Panc1 (cell line): ENCODE data around the gene TFEC. TPM values are rescaled to one million over a fixed set of nuclear protein-coding genes. Genes with fewer than 3 reads are reported as not detected.

Source experiments
- ATAC-seq: fragments of 200-7000 bp; cut with Tn5 transposase; 2 replicates; pipeline ENCODE4 v1.9.1; 2020; ENCODE audit warnings: mild to moderate bottlenecking, moderate library complexity
- BruUV-seq: library from RNA; stranded (reverse); fragments of 400-500 nt; replicated peaks from 2 replicates; lab custom pipeline; 2021; lab: Mats Ljungman, UMichigan
- CTCF ChIA-PET: fragments of 300-600 bp; sonication (Branson Sonifier 250); formaldehyde crosslinking; loops from one replicate; lab custom pipeline; 2022; ENCODE audit warnings: antibody characterized with exemption; lab: Charles Lee
- POLR2A ChIA-PET: fragments of 300-600 bp; sonication (Branson Sonifier 250); formaldehyde crosslinking; loops from one replicate; lab custom pipeline; 2022; ENCODE audit warnings: antibody characterized with exemption; lab: Charles Lee
- DNase-seq: peaks from one replicate; pipeline ENCODE4 v3.0.0-alpha.2; 2010; ENCODE audit warnings: low read depth, low spot score
- H3K27ac ChIP-seq: 2 replicates; pipeline ENCODE4 v1.5.1; 2011; ENCODE audit warnings: mild to moderate bottlenecking, low read length, inconsistent platforms
- H3K27me3 ChIP-seq: fragments of 200-500 bp; sonication (Bioruptor generic); 2 replicates; pipeline ENCODE4 v1.6.0; 2014; ENCODE audit warnings: low read length, inconsistent platforms; ENCODE audit not compliant: control insufficient read depth, insufficient read depth
- H3K36me3 ChIP-seq: fragments of 200-500 bp; sonication (Bioruptor generic); 2 replicates; pipeline ENCODE4 v1.5.1; 2014; ENCODE audit warnings: inconsistent platforms, mild to moderate bottlenecking, low read length, moderate library complexity; ENCODE audit not compliant: control insufficient read depth, insufficient read depth
- H3K4me1 ChIP-seq: 2 replicates; pipeline ENCODE4 v1.5.1; 2011; ENCODE audit warnings: inconsistent platforms, mild to moderate bottlenecking, low read length, moderate library complexity; ENCODE audit not compliant: control insufficient read depth, insufficient read depth
- H3K4me3 ChIP-seq, 2 experiments: 2 replicates each; pipeline ENCODE4 v1.5.1; 2011 to 2012; ENCODE audit warnings: low read depth in 2 of 2, low read length in 2 of 2, mild to moderate bottlenecking in 2 of 2, inconsistent platforms in 1 of 2, moderate library complexity in 1 of 2
- H3K9me3 ChIP-seq: fragments of 200-500 bp; sonication (Bioruptor generic); 2 replicates; pipeline ENCODE4 v1.5.1; 2014; ENCODE audit warnings: low read depth, mild to moderate bottlenecking, inconsistent platforms, low read length, moderate library complexity; ENCODE audit not compliant: control insufficient read depth, insufficient read depth
- POLR2AphosphoS5 ChIP-seq: IDR thresholded peaks from 2 replicates; pipeline ENCODE4 v1.6.1; 2012; ENCODE audit warnings: mild to moderate bottlenecking, low read depth, low read length, moderate library complexity
- SIN3A ChIP-seq: IDR thresholded peaks from 2 replicates; pipeline ENCODE4 v1.6.1; 2012; ENCODE audit warnings: low read depth, mild to moderate bottlenecking, low read length, moderate library complexity, borderline replicate concordance; ENCODE audit not compliant: insufficient read depth
- TCF7L2 ChIP-seq: IDR thresholded peaks from 2 replicates; pipeline ENCODE4 v1.6.1; 2011; ENCODE audit warnings: mild to moderate bottlenecking, low read depth, low read length, inconsistent platforms
- in situ Hi-C: cut with HindIII; loops from 2 replicates; pipeline ENCODE4 v1.10.0; 2016; ENCODE audit warnings: low sequenced_read_pairs, low pct_unique_long_range_greater_than_20kb
- intact Hi-C: fragments of 100-400 bp; cut with micrococcal nuclease; formaldehyde crosslinking; loops from one replicate; pipeline ENCODE4 v1.10.0; 2022; ENCODE audit not compliant: unreplicated experiment
- total RNA-seq: library from RNA; stranded (reverse); gene quantifications from one replicate; pipeline ENCODE4 v1.2.1, GENCODE V29; 2021; ENCODE audit not compliant: unreplicated experiment
- TF ChIP-seq, protein P1 (sequence below): fragments of 450-650 bp; IDR thresholded peaks from 2 replicates; pipeline ENCODE4 v1.5.1; 2017; ENCODE audit warnings: mild to moderate bottlenecking
- TF ChIP-seq, protein P2 (sequence below), 2 experiments: IDR thresholded peaks; 2 replicates each; pipeline ENCODE4 v1.6.1; 2011 to 2012; ENCODE audit warnings: low read depth in 2 of 2, control low read depth in 1 of 2, low read length in 1 of 2, mild to moderate bottlenecking in 1 of 2, moderate library complexity in 1 of 2; ENCODE audit not compliant: insufficient read depth in 1 of 2

TFEC gene
- total RNA-seq, 1 experiment from 2014 or later, result not detected

DNA sequence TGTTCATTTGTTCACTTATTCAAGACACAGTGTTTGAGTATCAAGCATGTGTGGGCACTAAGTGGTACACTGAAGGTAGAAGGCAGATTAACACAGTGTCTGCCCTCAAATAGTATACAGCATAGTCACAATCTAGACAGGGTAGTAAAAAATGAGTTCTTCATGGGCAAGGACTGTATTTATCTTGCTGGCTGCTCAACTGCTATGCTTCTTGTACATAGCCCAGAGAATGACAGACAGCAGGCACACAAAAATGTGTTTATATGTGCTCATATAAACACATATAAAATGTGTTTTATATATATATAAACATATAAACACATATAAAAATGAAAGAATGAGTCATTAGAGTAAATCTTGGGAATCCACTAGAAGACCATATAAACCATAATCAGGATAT is 43.1 kb downstream of the TFEC start:
- no peaks in the 10 kb centered on the region for H3K9me3 ChIP-seq
- no peak overlapping the region for H3K4me3 ChIP-seq
- H3K27me3 ChIP-seq, result no peaks in the 10 kb centered on the region
- TF ChIP-seq TCF7L2 (no peak), POLR2AphosphoS5 (no peak), SIN3A (no peak)
- TF ChIP-seq, protein P1, sequence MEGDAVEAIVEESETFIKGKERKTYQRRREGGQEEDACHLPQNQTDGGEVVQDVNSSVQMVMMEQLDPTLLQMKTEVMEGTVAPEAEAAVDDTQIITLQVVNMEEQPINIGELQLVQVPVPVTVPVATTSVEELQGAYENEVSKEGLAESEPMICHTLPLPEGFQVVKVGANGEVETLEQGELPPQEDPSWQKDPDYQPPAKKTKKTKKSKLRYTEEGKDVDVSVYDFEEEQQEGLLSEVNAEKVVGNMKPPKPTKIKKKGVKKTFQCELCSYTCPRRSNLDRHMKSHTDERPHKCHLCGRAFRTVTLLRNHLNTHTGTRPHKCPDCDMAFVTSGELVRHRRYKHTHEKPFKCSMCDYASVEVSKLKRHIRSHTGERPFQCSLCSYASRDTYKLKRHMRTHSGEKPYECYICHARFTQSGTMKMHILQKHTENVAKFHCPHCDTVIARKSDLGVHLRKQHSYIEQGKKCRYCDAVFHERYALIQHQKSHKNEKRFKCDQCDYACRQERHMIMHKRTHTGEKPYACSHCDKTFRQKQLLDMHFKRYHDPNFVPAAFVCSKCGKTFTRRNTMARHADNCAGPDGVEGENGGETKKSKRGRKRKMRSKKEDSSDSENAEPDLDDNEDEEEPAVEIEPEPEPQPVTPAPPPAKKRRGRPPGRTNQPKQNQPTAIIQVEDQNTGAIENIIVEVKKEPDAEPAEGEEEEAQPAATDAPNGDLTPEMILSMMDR, result no peak
- TF ChIP-seq, protein P2, sequence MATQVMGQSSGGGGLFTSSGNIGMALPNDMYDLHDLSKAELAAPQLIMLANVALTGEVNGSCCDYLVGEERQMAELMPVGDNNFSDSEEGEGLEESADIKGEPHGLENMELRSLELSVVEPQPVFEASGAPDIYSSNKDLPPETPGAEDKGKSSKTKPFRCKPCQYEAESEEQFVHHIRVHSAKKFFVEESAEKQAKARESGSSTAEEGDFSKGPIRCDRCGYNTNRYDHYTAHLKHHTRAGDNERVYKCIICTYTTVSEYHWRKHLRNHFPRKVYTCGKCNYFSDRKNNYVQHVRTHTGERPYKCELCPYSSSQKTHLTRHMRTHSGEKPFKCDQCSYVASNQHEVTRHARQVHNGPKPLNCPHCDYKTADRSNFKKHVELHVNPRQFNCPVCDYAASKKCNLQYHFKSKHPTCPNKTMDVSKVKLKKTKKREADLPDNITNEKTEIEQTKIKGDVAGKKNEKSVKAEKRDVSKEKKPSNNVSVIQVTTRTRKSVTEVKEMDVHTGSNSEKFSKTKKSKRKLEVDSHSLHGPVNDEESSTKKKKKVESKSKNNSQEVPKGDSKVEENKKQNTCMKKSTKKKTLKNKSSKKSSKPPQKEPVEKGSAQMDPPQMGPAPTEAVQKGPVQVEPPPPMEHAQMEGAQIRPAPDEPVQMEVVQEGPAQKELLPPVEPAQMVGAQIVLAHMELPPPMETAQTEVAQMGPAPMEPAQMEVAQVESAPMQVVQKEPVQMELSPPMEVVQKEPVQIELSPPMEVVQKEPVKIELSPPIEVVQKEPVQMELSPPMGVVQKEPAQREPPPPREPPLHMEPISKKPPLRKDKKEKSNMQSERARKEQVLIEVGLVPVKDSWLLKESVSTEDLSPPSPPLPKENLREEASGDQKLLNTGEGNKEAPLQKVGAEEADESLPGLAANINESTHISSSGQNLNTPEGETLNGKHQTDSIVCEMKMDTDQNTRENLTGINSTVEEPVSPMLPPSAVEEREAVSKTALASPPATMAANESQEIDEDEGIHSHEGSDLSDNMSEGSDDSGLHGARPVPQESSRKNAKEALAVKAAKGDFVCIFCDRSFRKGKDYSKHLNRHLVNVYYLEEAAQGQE (IDR thresholded peaks at IDR 0.05; ENCODE audit: insufficient read depth in 1 of 2, low read depth in 2 of 2, low read length in 1 of 2), result no peak
- no peak overlapping the region for H3K27ac ChIP-seq
- DNase-seq (no peak), ATAC-seq (no peak)
- H3K4me1 ChIP-seq, result no peaks in the 10 kb centered on the region
- ChIA-PET CTCF (no interaction called here), POLR2A (no interaction called here)
- in situ Hi-C loops (no loop called here), intact Hi-C loops (no loop called here)
- BruUV-seq, result no TSS peak
- no peaks in the 10 kb centered on the region for H3K36me3 ChIP-seq

DNA sequence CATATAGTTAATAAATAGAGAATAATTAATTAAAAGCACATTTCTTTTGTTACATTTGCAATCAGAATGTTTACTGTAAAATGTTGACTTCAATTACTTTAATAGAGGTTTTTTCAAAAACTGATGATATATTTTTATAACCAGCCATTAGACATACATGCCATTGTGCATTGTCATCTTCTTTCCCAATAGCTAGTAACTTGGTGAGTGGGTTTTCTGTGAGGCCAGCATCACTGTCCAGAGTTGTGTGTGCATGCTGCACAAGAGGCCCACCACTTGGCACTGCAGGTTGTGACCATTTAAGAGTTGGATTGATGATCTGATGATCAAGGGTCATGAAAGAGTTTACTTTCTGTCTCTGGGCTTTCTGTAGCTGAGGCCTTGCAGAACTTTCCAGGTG is 46.5 kb downstream of the TFEC start:
- no peak for ATAC-seq
- H3K36me3 ChIP-seq, result no peaks in the 10 kb centered on the region
- H3K27ac ChIP-seq, result no peak overlapping the region
- BruUV-seq, result no TSS peak
- H3K4me3 ChIP-seq, result no peak overlapping the region
- ChIA-PET POLR2A (no interaction called here), CTCF (no interaction called here)
- no peaks in the 10 kb centered on the region for H3K9me3 ChIP-seq
- no peak for DNase-seq
- intact Hi-C loops, result no loop called here
- in situ Hi-C loops, result no loop called here
- no peaks in the 10 kb centered on the region for H3K27me3 ChIP-seq
- H3K4me1 ChIP-seq, result no peaks in the 10 kb centered on the region
- TF ChIP-seq SIN3A (no peak), TCF7L2 (no peak), POLR2AphosphoS5 (no peak)
- TF ChIP-seq, protein P1, result no peak
- TF ChIP-seq, protein P2 (IDR thresholded peaks at IDR 0.05; ENCODE audit: insufficient read depth in 1 of 2, low read depth in 2 of 2, low read length in 1 of 2), result no peak
